GM18519 (cell line): ENCODE measurements around the gene NCLN.

Experiments used
- ATAC-seq: cut with Tn5 transposase; IDR thresholded peaks from one replicate; pipeline ENCODE4 v1.9.1; 2021; ENCODE audit warnings: mild to moderate bottlenecking, moderate library complexity; ENCODE audit not compliant: unreplicated experiment, low FRiP score

The NCLN gene

DNA sequence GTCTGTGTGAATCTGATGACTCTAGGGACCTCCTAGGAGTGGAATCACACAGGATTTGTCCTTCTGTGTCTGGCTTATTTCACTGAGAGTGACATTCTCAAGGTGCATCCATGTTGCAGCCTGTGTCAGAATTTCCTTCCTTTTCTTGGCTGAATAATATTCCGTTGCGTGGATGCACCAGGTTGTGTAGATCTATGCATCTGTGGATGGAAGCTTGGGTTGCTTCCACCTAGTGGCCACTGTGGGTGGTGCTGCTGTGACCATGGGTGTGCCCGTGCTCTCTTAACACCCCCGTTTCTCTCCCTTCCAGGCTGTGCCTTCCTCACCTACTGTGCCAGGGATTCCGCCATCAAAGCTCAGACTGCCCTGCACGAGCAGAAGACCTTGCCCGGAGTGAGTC is 64.9 kb downstream of the NCLN start:
- no peak for ATAC-seq

DNA sequence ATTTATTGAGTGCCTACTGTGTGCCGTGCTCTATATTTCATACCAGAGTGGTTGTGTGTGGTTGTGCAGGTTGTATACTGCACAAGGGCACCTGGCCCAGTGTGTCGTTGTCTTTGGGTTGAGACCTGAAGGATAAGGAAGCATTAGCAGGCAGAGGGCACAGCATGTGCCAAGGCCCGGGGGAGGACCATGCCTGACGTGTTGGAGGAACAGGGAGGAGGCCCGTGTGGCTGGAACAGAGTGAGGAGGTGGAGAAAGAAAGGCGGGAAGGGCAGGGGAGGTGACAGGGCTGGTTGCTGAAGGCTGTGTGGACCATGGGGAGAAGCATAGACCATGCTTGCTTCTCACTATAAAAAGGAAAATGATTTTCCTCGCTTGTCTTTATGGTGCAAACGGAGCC is 65.5 kb downstream of the NCLN start:
- no peak for ATAC-seq

DNA sequence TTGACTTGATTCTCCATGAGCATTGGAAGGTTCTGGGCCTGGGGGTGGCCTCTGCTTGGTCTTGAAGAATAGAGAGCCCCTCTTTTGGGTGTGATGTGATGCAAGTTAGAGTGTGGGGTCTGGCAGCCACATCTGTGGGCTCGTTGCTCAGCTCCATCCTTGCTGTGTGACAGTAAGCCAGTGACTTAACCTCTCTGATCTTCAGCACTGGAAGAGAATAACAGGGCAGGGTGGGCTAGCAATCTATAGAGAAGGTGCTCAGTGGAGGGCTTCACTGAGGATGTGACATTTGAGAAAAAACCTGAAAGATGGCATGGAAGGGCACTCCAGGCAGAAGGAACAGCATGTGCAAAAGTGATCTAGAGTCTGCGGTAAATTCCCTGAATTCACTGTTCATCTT is 66.9 kb downstream of the NCLN start:
- no peak for ATAC-seq

DNA sequence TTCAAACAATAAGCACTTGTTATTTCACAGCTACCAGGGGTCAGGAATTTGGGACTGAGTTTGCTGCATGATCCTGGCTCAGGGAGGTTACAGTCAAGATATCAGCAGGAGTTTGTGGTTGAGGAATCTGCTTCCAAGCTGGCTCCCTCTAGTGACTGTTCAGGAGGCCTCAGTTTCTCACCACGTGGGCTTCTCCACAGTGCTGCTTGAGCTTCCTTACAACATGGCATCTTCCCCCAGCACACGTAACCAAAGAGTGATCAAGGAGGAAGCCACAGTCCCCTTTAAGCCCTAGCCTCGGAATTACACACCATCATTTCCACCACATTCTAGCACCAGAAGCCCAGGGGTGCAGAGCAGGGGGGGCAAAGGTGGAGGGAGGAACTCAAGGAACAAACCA is 67.5 kb downstream of the NCLN start:
- no peak for ATAC-seq

DNA sequence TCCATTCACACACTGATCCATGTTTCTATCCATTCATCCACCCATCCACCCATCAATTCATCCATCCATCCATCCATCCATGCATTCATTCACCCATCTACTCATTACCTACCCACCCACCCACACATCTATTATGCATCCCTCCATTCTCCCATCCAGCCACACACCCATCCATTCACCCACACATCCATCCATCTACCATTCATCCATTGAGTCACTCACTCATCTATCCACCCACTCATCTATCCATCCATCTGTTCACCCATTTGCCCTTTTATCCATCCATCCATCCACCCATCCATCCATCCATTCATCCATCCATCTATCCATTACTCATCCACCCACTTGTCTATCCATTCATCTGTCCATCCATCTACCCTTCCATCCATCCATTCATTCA is 68.8 kb downstream of the NCLN start:
- ATAC-seq: no peak

DNA sequence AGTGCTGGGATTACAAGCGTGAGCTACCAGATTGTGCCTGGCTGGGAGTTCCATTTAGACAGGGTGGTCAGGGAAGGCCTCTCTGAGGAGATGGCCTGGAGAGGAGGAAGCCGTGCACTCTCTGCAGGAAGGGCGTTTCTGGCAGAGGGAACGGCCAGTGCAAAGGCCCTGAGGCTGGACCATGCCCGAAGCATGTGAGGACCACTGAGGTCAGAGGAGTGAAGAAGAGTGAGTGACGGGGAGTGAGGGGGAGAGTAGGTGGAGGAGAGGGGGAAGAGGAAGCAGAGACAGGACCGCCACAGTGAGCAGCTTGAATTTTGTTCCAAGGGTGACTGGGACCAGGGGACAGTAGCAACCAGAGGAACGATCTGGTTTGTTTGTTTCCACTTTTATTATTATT is 71.3 kb downstream of the NCLN start:
- ATAC-seq: no peak
